ENCODE data around the gene TBC1D20.
"Not testable (repeated sequence)": the region's sequence is repeated elsewhere in the genome, so short reads cannot be mapped to it uniquely, and the experiment has no call there.

The TBC1D20 gene

GRCh38 chr20:462199-462991, at the start of gene TBC1D20:
Gene TBC1D20, minus strand, starts transcription at chr20:462533. Its CDS starts 128 bp downstream, at chr20:462405.
- H3K4me3 Mint-ChIP-seq, result peak within 1 kb of the TSS; percentile 89
- H3K4me1 Mint-ChIP-seq, result peaks cover 43% of the 10 kb centered on the region
- ATAC-seq (peak; percentile 98), DNase-seq (ENCODE audit: low spot score in 2 of 2) (peak; percentile 78 to 89)
- peaks cover 20% of the 10 kb centered on the region for H3K36me3 Mint-ChIP-seq
- peak within 1 kb of the TSS; percentile 85 for H3K27ac Mint-ChIP-seq
- H3K9me3 Mint-ChIP-seq, result no peaks in the 10 kb centered on the region

GRCh38 chr20:510328-511057, 48.2 kb upstream of the TBC1D20 start:
- not testable (repeated sequence) for H3K9me3 Mint-ChIP-seq; H3K4me3 Mint-ChIP-seq; DNase-seq (ENCODE audit: low spot score in 2 of 2); ATAC-seq
- Mint-ChIP-seq H3K27ac (peak overlapping the region; percentile 32), H3K36me3 (peaks cover 72% of the 10 kb centered on the region), H3K4me1 (peaks cover 28% of the 10 kb centered on the region)

GRCh38 chr20:508364-508787, 46.0 kb upstream of the TBC1D20 start:
- not testable (repeated sequence) for H3K9me3 Mint-ChIP-seq; DNase-seq (ENCODE audit: low spot score in 2 of 2); ATAC-seq; H3K4me3 Mint-ChIP-seq; H3K27ac Mint-ChIP-seq
- Mint-ChIP-seq H3K36me3 (peaks cover 79% of the 10 kb centered on the region), H3K4me1 (peaks cover 17% of the 10 kb centered on the region)

GRCh38 chr20:507761-508332, 45.5 kb upstream of the TBC1D20 start:
- Mint-ChIP-seq H3K9me3 (no peaks in the 10 kb centered on the region), H3K4me3 (no peak overlapping the region), H3K4me1 (peaks cover 17% of the 10 kb centered on the region), H3K27ac (no peak overlapping the region), H3K36me3 (peaks cover 84% of the 10 kb centered on the region)
- ATAC-seq (no peak), DNase-seq (ENCODE audit: low spot score in 2 of 2) (no peak)

GRCh38 chr20:507006-507758, 44.8 kb upstream of the TBC1D20 start:
- ATAC-seq, result no peak
- Mint-ChIP-seq H3K27ac (no peak overlapping the region), H3K4me3 (no peak overlapping the region), H3K9me3 (no peaks in the 10 kb centered on the region), H3K36me3 (peaks cover 91% of the 10 kb centered on the region), H3K4me1 (peaks cover 13% of the 10 kb centered on the region)
- DNase-seq (ENCODE audit: low spot score in 2 of 2), result no peak

- DNase-seq (ENCODE audit: low spot score in 2 of 2), result no peak
- Mint-ChIP-seq H3K9me3 (no peaks in the 10 kb centered on the region), H3K27ac (no peak overlapping the region), H3K4me3 (no peak overlapping the region), H3K36me3 (peaks cover 98% of the 10 kb centered on the region), H3K4me1 (peaks cover 3% of the 10 kb centered on the region)
- ATAC-seq, result no peak
These were observed 42.3 kb upstream of the TBC1D20 start for GRCh38 chr20:504632-505075.

- H3K4me1 Mint-ChIP-seq, result no peaks in the 10 kb centered on the region
- no peak for DNase-seq (ENCODE audit: low spot score in 2 of 2)
- H3K9me3 Mint-ChIP-seq, result no peaks in the 10 kb centered on the region
- peaks cover 100% of the 10 kb centered on the region for H3K36me3 Mint-ChIP-seq
- ATAC-seq, result no peak
- no peak overlapping the region for H3K27ac Mint-ChIP-seq
- no peak overlapping the region for H3K4me3 Mint-ChIP-seq
These were observed 40.9 kb upstream of the TBC1D20 start for GRCh38 chr20:503048-503737.

- no peak for DNase-seq (ENCODE audit: low spot score in 2 of 2)
- no peaks in the 10 kb centered on the region for H3K4me1 Mint-ChIP-seq
- H3K36me3 Mint-ChIP-seq, result peaks cover 97% of the 10 kb centered on the region
- no peak overlapping the region for H3K4me3 Mint-ChIP-seq
- no peaks in the 10 kb centered on the region for H3K9me3 Mint-ChIP-seq
- H3K27ac Mint-ChIP-seq, result peak overlapping the region; percentile 17
- no peak for ATAC-seq
These were observed 35.6 kb upstream of the TBC1D20 start for GRCh38 chr20:497979-498378.

- peaks cover 97% of the 10 kb centered on the region for H3K36me3 Mint-ChIP-seq
- DNase-seq (ENCODE audit: low spot score in 2 of 2) (no peak), ATAC-seq (no peak)
- H3K9me3 Mint-ChIP-seq, result no peaks in the 10 kb centered on the region
- H3K27ac Mint-ChIP-seq, result no peak overlapping the region
- H3K4me3 Mint-ChIP-seq, result no peak overlapping the region
- no peaks in the 10 kb centered on the region for H3K4me1 Mint-ChIP-seq
These were observed 33.9 kb upstream of the TBC1D20 start for GRCh38 chr20:496126-496696.

- ATAC-seq, result no peak
- no peak for DNase-seq (ENCODE audit: low spot score in 2 of 2)
- H3K27ac Mint-ChIP-seq, result no peak overlapping the region
- H3K4me3 Mint-ChIP-seq, result no peak overlapping the region
- H3K4me1 Mint-ChIP-seq, result no peaks in the 10 kb centered on the region
- H3K36me3 Mint-ChIP-seq, result peaks cover 97% of the 10 kb centered on the region
- no peaks in the 10 kb centered on the region for H3K9me3 Mint-ChIP-seq
These were observed 29.8 kb upstream of the TBC1D20 start for GRCh38 chr20:492159-492558.

GRCh38 chr20:487655-488054, 25.3 kb upstream of the TBC1D20 start:
- Mint-ChIP-seq H3K4me1 (no peaks in the 10 kb centered on the region), H3K27ac (peak overlapping the region; percentile 50), H3K9me3 (no peaks in the 10 kb centered on the region), H3K4me3 (no peak overlapping the region), H3K36me3 (peaks cover 100% of the 10 kb centered on the region)
- ATAC-seq (no peak), DNase-seq (ENCODE audit: low spot score in 2 of 2) (no peak)

- ATAC-seq (no peak), DNase-seq (ENCODE audit: low spot score in 2 of 2) (no peak)
- Mint-ChIP-seq H3K4me3 (no peak overlapping the region), H3K27ac (peak overlapping the region; percentile 74), H3K9me3 (no peaks in the 10 kb centered on the region), H3K4me1 (peaks cover 3% of the 10 kb centered on the region), H3K36me3 (peaks cover 98% of the 10 kb centered on the region)
These were observed 21.7 kb upstream of the TBC1D20 start for GRCh38 chr20:483815-484644.

GRCh38 chr20:481167-481566, 18.8 kb upstream of the TBC1D20 start:
- Mint-ChIP-seq H3K4me3 (no peak overlapping the region), H3K36me3 (peaks cover 98% of the 10 kb centered on the region), H3K27ac (no peak overlapping the region), H3K9me3 (no peaks in the 10 kb centered on the region), H3K4me1 (peaks cover 5% of the 10 kb centered on the region)
- no peak for DNase-seq (ENCODE audit: low spot score in 2 of 2)
- no peak for ATAC-seq

GRCh38 chr20:480044-480443, 17.7 kb upstream of the TBC1D20 start:
- DNase-seq (ENCODE audit: low spot score in 2 of 2) (no peak), ATAC-seq (no peak)
- Mint-ChIP-seq H3K4me1 (peaks cover 5% of the 10 kb centered on the region), H3K4me3 (no peak overlapping the region), H3K9me3 (no peaks in the 10 kb centered on the region), H3K36me3 (peaks cover 96% of the 10 kb centered on the region), H3K27ac (no peak overlapping the region)
